Cardiac muscle cell (in vitro differentiated cells and primary cell): Measurements from ENCODE around the gene NFATC2. TPM values are rescaled to one million over a fixed set of nuclear protein-coding genes. Genes with fewer than 3 reads are reported as not detected.

Experiments
- DNase-seq, 2 donors: peaks; one replicate each; pipeline versions ENCODE4 v3.0.0 to v3.0.0-alpha.2; 2010 to 2017; ENCODE audit warnings: low read depth in 1 of 2, low spot score in 1 of 2
- H3K27ac ChIP-seq: fragments of 200-600 bp; sonication (generic); 2 replicates; pipeline ENCODE4 v1.5.1; 2016
- H3K27me3 ChIP-seq: fragments of 200-600 bp; sonication (generic); 2 replicates; pipeline ENCODE4 v1.6.0; 2016; ENCODE audit warnings: control low read depth
- H3K36me3 ChIP-seq: fragments of 200-600 bp; sonication (generic); 2 replicates; pipeline ENCODE4 v1.5.1; 2016; ENCODE audit warnings: control low read depth
- H3K4me1 ChIP-seq: fragments of 200-600 bp; sonication (generic); 2 replicates; pipeline ENCODE4 v1.8.1; 2017; ENCODE audit warnings: low read depth, mild to moderate bottlenecking, mixed run types
- H3K4me3 ChIP-seq: fragments of 200-600 bp; sonication (generic); 2 replicates; pipeline ENCODE4 v1.5.1; 2016; ENCODE audit warnings: mild to moderate bottlenecking
- H3K9me3 ChIP-seq: fragments of 200-600 bp; sonication (generic); 2 replicates; pipeline ENCODE4 v1.5.1; 2017; ENCODE audit warnings: low read depth, mild to moderate bottlenecking, control low read depth
- polyA plus RNA-seq: library from polyadenylated mRNA; unstranded; fragments of >200 nt; fragmentation: Nextera tagmentation; extraction: Ambion mirVana; gene quantifications from 2 replicates; pipeline ENCODE4 v1.2.1, GENCODE V29; 2016
- total RNA-seq: library from RNA; depleted of rRNA; stranded (reverse); fragments of >200 nt; gene quantifications from 2 replicates; pipeline ENCODE4 v1.2.3, GENCODE V29; 2016
- TF ChIP-seq, protein P1 (sequence below): IDR thresholded peaks from 2 replicates; pipeline ENCODE4 v1.5.1; 2012; ENCODE audit warnings: low read depth, mild to moderate bottlenecking, low read length

NFATC2 gene
- total and polyA plus RNA-seq, 2 experiments from 2014 or later = 5.8 to 17.0 TPM

GRCh38 chr20:51444922-51445438, 97.5 kb downstream of the NFATC2 start:
- Histone ChIP-seq H3K4me1 (peaks cover 30% of the 10 kb centered on the region), H3K27ac (no peak overlapping the region)
- TF ChIP-seq, protein P1, sequence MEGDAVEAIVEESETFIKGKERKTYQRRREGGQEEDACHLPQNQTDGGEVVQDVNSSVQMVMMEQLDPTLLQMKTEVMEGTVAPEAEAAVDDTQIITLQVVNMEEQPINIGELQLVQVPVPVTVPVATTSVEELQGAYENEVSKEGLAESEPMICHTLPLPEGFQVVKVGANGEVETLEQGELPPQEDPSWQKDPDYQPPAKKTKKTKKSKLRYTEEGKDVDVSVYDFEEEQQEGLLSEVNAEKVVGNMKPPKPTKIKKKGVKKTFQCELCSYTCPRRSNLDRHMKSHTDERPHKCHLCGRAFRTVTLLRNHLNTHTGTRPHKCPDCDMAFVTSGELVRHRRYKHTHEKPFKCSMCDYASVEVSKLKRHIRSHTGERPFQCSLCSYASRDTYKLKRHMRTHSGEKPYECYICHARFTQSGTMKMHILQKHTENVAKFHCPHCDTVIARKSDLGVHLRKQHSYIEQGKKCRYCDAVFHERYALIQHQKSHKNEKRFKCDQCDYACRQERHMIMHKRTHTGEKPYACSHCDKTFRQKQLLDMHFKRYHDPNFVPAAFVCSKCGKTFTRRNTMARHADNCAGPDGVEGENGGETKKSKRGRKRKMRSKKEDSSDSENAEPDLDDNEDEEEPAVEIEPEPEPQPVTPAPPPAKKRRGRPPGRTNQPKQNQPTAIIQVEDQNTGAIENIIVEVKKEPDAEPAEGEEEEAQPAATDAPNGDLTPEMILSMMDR = no peak

DNA sequence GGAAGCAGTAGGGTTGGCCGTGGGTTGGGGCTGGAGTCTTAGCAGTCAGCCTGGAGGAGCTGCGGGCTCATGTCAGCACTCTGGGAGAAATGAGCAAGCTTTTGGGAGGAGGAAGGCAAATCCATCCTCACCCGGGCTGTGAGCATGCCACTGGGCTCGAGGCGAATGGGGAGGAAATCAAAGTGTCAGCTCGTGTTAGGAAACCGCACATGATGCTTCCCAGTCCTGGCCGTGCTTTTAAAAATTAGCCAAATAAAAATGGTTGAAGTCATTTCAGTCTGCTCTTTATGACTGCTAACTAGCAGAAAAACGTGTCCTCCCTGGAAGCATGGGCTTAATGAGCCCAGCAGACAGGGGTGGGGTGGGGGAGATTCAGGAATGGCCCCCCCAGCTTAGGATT, 98.1 kb downstream of the NFATC2 start:
- peak in 1 of 2 donors; percentile 70 for DNase-seq
- H3K9me3 ChIP-seq = no peaks in the 10 kb centered on the region
- no peak overlapping the region for H3K27ac ChIP-seq
- peaks cover 3% of the 10 kb centered on the region for H3K36me3 ChIP-seq
- H3K4me3 ChIP-seq = no peak overlapping the region
- peaks cover 26% of the 10 kb centered on the region for H3K4me1 ChIP-seq
- no peaks in the 10 kb centered on the region for H3K27me3 ChIP-seq
- TF ChIP-seq, protein P1 = no peak

More at GRCh38 chr20:51444922-51445438, 97.5 kb downstream of the NFATC2 start:
- no peak overlapping the region for H3K4me3 ChIP-seq
- no peaks in the 10 kb centered on the region for H3K9me3 ChIP-seq
- peaks cover 3% of the 10 kb centered on the region for H3K36me3 ChIP-seq
- H3K27me3 ChIP-seq = no peaks in the 10 kb centered on the region
- no peak for DNase-seq

- DNase-seq = no peak
Observed at GRCh38 chr20:51442602-51443001, 99.9 kb downstream of the NFATC2 start.

GRCh38 chr20:51440589-51440988, 101.9 kb downstream of the NFATC2 start:
- DNase-seq = no peak
- Histone ChIP-seq H3K27ac (no peak overlapping the region), H3K4me3 (no peak overlapping the region), H3K9me3 (no peaks in the 10 kb centered on the region), H3K36me3 (peaks cover 8% of the 10 kb centered on the region), H3K4me1 (peaks cover 5% of the 10 kb centered on the region), H3K27me3 (no peaks in the 10 kb centered on the region)
- TF ChIP-seq, protein P1 = no peak

More at GRCh38 chr20:51442602-51443001, 99.9 kb downstream of the NFATC2 start:
- peaks cover 5% of the 10 kb centered on the region for H3K36me3 ChIP-seq
- no peak overlapping the region for H3K27ac ChIP-seq
- H3K27me3 ChIP-seq = no peaks in the 10 kb centered on the region
- H3K9me3 ChIP-seq = no peaks in the 10 kb centered on the region
- peaks cover 11% of the 10 kb centered on the region for H3K4me1 ChIP-seq
- TF ChIP-seq, protein P1 = no peak
- no peak overlapping the region for H3K4me3 ChIP-seq

GRCh38 chr20:51439160-51439689, 103.3 kb downstream of the NFATC2 start:
- Histone ChIP-seq H3K27ac (no peak overlapping the region), H3K36me3 (peaks cover 22% of the 10 kb centered on the region), H3K4me3 (no peak overlapping the region), H3K4me1 (peaks cover 5% of the 10 kb centered on the region), H3K27me3 (no peaks in the 10 kb centered on the region), H3K9me3 (no peaks in the 10 kb centered on the region)
- TF ChIP-seq, protein P1 = no peak
- DNase-seq = no peak
